GM21360 (cell line): Measurements from ENCODE around the gene BUD31.
A peak's percentile ranks its signal among the peaks of the same experiment; 100 is the strongest.
"Not testable (repeated sequence)": the region's sequence is repeated elsewhere in the genome, so short reads cannot be mapped to it uniquely, and the experiment has no call there.

Experiments used
- ATAC-seq: cut with Tn5 transposase; IDR thresholded peaks from one replicate; pipeline ENCODE4 v1.9.1; 2021; ENCODE audit warnings: mild to moderate bottlenecking, moderate library complexity; ENCODE audit not compliant: unreplicated experiment

Gene BUD31

GRCh38 chr7:99397297-99397983, 11.3 kb upstream of the BUD31 start:
- no peak for ATAC-seq

GRCh38 chr7:99398891-99399445, 9.8 kb upstream of the BUD31 start:
- no peak for ATAC-seq

DNA sequence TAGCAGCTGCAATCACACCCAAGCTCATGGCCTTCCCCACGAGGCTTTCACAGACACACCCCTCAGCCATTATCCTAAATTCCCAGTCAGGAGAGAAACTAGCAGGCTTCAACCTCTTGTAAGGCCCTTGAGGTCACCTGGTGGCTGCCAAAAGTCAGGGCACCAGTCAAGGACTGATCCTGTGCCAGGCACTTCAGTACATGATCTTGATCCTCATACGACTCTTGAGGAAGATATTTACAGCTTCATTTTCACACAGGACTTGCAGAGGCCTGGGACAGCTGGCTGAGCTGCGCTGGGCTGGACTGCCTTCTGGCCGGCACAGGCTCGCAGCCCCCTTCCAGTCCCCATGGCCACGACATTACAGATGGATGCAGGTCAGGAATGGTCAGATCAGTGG, 9.2 kb upstream of the BUD31 start:
- no peak for ATAC-seq

GRCh38 chr7:99402854-99403253, 5.9 kb upstream of the BUD31 start:
- ATAC-seq: no peak

DNA sequence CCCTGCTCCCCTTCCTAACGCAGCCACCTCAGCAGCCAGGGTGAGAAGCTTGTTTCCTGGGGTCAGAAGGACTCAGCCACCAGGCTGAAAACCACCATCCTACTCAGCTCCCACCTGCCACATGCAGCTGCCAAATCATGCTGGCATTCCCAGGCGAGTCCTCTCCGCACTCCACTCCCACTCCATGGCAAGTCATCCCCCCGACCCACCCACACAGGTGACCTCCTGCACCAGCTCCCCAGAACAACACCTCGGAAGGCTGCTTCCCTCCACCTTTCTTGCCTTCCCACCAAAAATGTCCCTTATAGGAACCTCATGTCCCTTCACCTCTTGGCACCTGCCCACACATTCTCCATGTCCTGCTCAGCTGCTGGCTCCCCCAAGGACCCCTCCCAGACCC, 5.0 kb upstream of the BUD31 start:
- no peak for ATAC-seq

GRCh38 chr7:99404235-99404976, 4.4 kb upstream of the BUD31 start:
- no peak for ATAC-seq

- no peak for ATAC-seq
Observed at GRCh38 chr7:99404977-99405320, 3.8 kb upstream of the BUD31 start.

DNA sequence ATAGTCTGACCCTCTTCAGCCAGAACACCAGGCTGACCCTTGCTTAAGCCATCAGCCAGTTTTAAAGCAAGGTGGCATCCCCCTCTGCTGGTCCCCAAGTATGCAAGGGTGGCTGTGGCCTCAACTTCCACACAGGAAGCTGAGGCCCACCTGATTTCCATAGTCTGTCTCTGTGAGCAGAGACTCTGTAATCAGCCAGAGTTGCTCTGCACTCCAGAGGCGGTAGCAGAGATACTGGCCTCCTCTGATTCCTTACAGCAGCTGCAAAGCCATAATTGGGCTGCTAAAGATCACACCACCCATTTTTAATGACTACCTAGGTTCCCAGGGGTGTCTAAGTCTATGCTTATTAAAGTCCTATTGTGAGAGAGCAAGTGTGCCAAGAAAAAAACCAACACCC, 2.2 kb upstream of the BUD31 start:
- no peak for ATAC-seq

DNA sequence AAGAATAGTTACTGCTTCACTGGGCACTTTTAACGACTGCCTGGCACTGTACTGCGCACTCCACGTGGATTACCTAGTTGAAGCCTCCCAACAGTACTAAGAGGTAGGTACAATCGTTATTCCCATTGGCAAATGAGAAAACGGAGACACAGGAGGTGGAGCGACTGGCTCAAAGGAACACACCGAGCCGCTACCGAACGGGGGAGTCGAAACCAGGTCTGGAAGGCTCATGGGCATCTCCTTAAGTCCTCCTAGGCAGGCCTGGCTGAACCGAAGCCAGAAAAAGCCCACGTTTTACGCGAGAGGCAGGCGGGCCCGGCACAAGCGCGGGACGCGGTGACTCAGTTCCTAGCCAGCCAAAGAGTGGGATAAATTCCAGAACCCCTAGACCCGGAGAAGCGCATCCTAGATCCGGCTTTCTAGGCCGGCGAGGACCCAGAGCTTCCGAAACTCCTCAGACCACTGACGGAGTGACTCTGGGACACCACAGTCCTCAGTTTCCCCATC, 844 bp upstream of the BUD31 start:
- ATAC-seq: peak; percentile 2

- no peak for ATAC-seq
Observed at GRCh38 chr7:99409192-99409572, 413 bp downstream of the BUD31 start.

DNA sequence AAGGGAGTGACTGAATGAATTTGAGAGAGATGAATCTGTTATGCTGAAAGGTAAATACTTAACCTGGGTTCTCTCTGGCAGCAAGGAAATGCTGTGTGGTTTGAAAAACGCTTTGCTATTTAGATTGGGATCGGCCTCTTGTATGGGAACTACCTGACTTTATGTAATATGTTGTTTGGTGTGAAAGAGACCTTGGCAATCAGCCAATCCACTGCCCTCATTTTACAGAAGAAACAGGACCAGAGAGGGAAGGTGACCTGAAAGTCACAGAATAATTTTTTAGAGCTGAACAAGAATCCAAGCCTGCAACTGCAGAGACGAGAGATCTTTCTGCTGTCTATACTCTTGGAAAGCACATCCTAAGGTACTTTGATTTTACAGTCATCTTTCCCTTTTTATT, 1.0 kb downstream of the BUD31 start:
- no peak for ATAC-seq

- ATAC-seq: no peak
Observed at GRCh38 chr7:99410635-99411034, 1.9 kb downstream of the BUD31 start.

GRCh38 chr7:99415513-99416127, 6.9 kb downstream of the BUD31 start:
- not testable (repeated sequence) for ATAC-seq

DNA sequence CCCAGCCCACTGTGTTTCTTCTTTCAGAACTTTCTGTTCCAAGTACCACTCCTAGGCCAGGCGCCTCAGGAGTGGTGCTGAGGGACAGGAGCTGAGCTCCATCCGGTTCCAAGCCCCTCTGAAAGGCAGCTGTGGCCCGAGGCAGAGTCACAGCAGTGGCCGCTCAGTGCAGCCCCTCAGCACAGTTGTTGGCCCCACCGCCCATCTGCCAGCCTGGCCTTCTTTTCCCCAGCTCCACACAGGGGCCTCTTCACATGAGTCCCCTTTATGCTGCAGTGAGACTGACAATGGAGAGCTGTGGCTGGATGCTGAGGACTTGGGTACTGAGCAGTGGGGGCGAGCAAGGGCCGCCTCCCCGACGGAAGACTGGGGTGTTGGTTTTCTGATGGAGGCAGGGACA, 9.5 kb downstream of the BUD31 start:
- ATAC-seq: no peak

GRCh38 chr7:99419323-99420021, 10.7 kb downstream of the BUD31 start:
- ATAC-seq: no peak

- no peak for ATAC-seq
Observed at GRCh38 chr7:99420213-99420612, 11.4 kb downstream of the BUD31 start.

GRCh38 chr7:99420986-99421385, 12.2 kb downstream of the BUD31 start:
- no peak for ATAC-seq

GRCh38 chr7:99422186-99422585, 13.4 kb downstream of the BUD31 start:
- ATAC-seq: no peak

DNA sequence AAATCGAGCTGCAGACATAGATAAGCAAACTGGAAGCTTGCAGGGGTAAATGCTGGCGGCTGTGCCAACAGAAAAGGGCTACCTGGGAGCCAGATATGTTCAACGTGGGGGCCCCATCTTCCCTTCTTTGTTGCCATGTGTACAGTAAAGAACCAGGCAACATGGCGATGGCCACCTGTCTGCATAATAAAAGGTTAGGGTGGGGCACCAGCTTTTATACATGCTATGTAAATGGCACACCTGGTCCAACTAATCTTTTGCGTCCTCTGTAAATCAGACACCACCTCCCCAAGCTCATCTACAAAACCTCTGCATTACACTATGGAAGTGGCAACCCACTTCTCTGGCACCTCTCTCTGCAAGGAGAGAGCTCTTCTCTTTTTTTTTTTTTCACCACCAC, 13.9 kb downstream of the BUD31 start:
- no peak for ATAC-seq

- ATAC-seq: no peak
Observed at GRCh38 chr7:99424932-99425730, 16.4 kb downstream of the BUD31 start.
